ENCODE results near the gene CCDC127.
"Not testable (repeated sequence)": the region's sequence is repeated elsewhere in the genome, so short reads cannot be mapped to it uniquely, and the experiment has no call there.

DNA sequence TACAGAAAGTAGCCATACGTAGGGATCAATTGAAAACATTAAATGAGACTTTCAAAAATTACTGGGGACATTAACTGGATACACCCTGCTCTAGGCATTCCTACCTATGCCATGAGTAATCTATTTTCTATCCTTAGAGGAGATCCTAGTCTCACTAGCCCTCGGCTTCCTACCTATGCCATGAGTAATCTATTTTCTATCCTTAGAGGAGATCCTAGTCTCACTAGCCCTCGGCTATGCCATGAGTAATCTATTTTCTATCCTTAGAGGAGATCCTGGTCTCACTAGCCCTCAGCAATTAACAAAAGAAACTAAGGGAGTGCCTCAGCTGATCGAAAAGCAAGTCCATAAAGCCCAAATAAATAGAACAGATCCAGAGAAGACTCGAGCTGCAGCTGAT is 27.8 kb upstream of the CCDC127 start:
- TF ChIP-seq ZZZ3 (CRISPR knock-in tag; IDR thresholded peaks at IDR 0.05; ENCODE audit: borderline replicate concordance); DNMT1 (CRISPR knock-in tag; IDR thresholded peaks at IDR 0.05); NR1H2 (CRISPR knock-in tag; IDR thresholded peaks at IDR 0.05; ENCODE audit: borderline replicate concordance, low read depth); KDM2A (CRISPR knock-in tag; IDR thresholded peaks at IDR 0.05; ENCODE audit: borderline replicate concordance, low read depth); PITX1 (CRISPR knock-in tag; IDR thresholded peaks at IDR 0.05); MYNN (CRISPR knock-in tag; IDR thresholded peaks at IDR 0.05; ENCODE audit: low read depth); SUZ12 (IDR thresholded peaks at IDR 0.05; ENCODE audit: low read depth, low read length): not testable (repeated sequence)
- TF ChIP-seq, protein P1, sequence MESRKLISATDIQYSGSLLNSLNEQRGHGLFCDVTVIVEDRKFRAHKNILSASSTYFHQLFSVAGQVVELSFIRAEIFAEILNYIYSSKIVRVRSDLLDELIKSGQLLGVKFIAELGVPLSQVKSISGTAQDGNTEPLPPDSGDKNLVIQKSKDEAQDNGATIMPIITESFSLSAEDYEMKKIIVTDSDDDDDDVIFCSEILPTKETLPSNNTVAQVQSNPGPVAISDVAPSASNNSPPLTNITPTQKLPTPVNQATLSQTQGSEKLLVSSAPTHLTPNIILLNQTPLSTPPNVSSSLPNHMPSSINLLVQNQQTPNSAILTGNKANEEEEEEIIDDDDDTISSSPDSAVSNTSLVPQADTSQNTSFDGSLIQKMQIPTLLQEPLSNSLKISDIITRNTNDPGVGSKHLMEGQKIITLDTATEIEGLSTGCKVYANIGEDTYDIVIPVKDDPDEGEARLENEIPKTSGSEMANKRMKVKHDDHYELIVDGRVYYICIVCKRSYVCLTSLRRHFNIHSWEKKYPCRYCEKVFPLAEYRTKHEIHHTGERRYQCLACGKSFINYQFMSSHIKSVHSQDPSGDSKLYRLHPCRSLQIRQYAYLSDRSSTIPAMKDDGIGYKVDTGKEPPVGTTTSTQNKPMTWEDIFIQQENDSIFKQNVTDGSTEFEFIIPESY (CRISPR knock-in tag; IDR thresholded peaks at IDR 0.05), result not testable (repeated sequence)
- TF ChIP-seq, protein P2, sequence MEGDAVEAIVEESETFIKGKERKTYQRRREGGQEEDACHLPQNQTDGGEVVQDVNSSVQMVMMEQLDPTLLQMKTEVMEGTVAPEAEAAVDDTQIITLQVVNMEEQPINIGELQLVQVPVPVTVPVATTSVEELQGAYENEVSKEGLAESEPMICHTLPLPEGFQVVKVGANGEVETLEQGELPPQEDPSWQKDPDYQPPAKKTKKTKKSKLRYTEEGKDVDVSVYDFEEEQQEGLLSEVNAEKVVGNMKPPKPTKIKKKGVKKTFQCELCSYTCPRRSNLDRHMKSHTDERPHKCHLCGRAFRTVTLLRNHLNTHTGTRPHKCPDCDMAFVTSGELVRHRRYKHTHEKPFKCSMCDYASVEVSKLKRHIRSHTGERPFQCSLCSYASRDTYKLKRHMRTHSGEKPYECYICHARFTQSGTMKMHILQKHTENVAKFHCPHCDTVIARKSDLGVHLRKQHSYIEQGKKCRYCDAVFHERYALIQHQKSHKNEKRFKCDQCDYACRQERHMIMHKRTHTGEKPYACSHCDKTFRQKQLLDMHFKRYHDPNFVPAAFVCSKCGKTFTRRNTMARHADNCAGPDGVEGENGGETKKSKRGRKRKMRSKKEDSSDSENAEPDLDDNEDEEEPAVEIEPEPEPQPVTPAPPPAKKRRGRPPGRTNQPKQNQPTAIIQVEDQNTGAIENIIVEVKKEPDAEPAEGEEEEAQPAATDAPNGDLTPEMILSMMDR (CRISPR knock-in tag; IDR thresholded peaks at IDR 0.05), result not testable (repeated sequence)
- TF ChIP-seq, protein P3, sequence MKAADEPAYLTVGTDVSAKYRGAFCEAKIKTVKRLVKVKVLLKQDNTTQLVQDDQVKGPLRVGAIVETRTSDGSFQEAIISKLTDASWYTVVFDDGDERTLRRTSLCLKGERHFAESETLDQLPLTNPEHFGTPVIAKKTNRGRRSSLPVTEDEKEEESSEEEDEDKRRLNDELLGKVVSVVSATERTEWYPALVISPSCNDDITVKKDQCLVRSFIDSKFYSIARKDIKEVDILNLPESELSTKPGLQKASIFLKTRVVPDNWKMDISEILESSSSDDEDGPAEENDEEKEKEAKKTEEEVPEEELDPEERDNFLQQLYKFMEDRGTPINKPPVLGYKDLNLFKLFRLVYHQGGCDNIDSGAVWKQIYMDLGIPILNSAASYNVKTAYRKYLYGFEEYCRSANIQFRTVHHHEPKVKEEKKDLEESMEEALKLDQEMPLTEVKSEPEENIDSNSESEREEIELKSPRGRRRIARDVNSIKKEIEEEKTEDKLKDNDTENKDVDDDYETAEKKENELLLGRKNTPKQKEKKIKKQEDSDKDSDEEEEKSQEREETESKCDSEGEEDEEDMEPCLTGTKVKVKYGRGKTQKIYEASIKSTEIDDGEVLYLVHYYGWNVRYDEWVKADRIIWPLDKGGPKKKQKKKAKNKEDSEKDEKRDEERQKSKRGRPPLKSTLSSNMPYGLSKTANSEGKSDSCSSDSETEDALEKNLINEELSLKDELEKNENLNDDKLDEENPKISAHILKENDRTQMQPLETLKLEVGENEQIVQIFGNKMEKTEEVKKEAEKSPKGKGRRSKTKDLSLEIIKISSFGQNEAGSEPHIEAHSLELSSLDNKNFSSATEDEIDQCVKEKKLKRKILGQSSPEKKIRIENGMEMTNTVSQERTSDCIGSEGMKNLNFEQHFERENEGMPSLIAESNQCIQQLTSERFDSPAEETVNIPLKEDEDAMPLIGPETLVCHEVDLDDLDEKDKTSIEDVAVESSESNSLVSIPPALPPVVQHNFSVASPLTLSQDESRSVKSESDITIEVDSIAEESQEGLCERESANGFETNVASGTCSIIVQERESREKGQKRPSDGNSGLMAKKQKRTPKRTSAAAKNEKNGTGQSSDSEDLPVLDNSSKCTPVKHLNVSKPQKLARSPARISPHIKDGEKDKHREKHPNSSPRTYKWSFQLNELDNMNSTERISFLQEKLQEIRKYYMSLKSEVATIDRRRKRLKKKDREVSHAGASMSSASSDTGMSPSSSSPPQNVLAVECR (CRISPR knock-in tag; IDR thresholded peaks at IDR 0.05; ENCODE audit: borderline replicate concordance), result not testable (repeated sequence)
- TF ChIP-seq, protein P4, sequence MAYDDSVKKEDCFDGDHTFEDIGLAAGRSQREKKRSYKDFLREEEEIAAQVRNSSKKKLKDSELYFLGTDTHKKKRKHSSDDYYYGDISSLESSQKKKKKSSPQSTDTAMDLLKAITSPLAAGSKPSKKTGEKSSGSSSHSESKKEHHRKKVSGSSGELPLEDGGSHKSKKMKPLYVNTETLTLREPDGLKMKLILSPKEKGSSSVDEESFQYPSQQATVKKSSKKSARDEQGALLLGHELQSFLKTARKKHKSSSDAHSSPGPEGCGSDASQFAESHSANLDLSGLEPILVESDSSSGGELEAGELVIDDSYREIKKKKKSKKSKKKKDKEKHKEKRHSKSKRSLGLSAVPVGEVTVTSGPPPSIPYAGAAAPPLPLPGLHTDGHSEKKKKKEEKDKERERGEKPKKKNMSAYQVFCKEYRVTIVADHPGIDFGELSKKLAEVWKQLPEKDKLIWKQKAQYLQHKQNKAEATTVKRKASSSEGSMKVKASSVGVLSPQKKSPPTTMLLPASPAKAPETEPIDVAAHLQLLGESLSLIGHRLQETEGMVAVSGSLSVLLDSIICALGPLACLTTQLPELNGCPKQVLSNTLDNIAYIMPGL (CRISPR knock-in tag; IDR thresholded peaks at IDR 0.05; ENCODE audit: borderline replicate concordance in 1 of 2, low read depth in 1 of 2), result not testable (repeated sequence)

Data from HepG2 (cell line).